Right atrium auricular region (tissue), 2 donors: Measurements from ENCODE around the gene VWDE. TPM values are rescaled to one million over a fixed set of nuclear protein-coding genes. Genes with fewer than 3 reads are reported as not detected.

ENCODE experiments used
- DNase-seq: peaks from one replicate; pipeline ENCODE4 v3.0.0-alpha.2; 2019; ENCODE audit warnings: low spot score
- H3K27ac ChIP-seq, 2 donors: fragments of 200-600 bp; sonication (generic); 1 replicate in 1 of 2; 2 replicates in 1 of 2; pipeline ENCODE4 v1.5.1; 2016 to 2019
- H3K27me3 ChIP-seq, 2 donors: fragments of 200-600 bp; sonication (generic); one replicate each; pipeline versions ENCODE4 v1.5.1 to v1.6.0; 2017 to 2019
- H3K36me3 ChIP-seq: fragments of 200-600 bp; sonication (generic); one replicate; pipeline ENCODE4 v1.5.1; 2016
- H3K4me1 ChIP-seq, 2 donors: fragments of 200-600 bp; sonication (generic); one replicate each; pipeline versions ENCODE4 v1.5.1 to v1.6.0; 2017 to 2019
- H3K4me3 ChIP-seq, 2 donors: fragments of 200-600 bp; sonication (generic); 1 replicate in 1 of 2; 2 replicates in 1 of 2; pipeline ENCODE4 v1.5.1; 2017 to 2019; ENCODE audit warnings: mild to moderate bottlenecking in 1 of 2, moderate library complexity in 1 of 2
- H3K9me3 ChIP-seq, 2 donors: fragments of 200-600 bp; sonication (generic); one replicate each; pipeline ENCODE4 v1.5.1; 2019
- total RNA-seq, 2 donors: library from RNA; depleted of rRNA; stranded (reverse); fragments of >200 nt; gene quantifications; one replicate each; pipeline ENCODE4 v1.1.0, GENCODE V29; 2016
- TF ChIP-seq, protein P1 (sequence below), 2 donors: fragments of 200-600 bp; sonication (generic); IDR thresholded peaks; one replicate each; pipeline ENCODE4 v1.5.1; 2019; ENCODE audit warnings: antibody characterized with exemption in 2 of 2

Gene VWDE
- total RNA-seq, 2 donors from 2014 or later, result 4.0 to 14.4 TPM

DNA sequence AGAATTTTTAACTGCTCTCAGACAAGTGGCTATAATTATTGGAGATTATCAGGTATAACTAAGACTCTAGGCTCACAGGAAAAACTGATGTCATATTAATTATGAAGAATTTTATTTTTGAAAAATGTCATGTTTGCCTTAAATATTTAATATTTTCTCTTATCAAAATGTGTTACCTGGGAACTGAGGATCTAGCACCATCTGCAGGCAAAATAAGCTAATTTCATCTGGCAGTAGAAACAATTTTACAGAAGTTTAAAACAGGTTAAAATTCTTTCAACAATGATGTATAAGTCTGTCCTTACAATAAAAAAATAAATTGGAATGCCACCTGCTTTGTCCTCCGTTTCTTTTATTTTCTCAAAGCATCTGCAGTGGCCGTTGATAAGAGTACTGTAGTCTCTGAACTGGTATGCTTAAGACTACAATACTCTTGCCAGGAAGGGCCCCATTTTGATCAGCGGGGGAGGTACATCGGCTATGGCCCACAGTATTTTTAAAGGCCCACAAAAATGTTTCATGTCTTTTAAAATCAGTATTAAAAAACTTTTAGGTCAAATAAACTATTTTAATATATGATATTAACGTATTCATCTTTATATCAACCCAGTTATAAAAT, 81.3 kb downstream of the VWDE start:
- no peaks in the 10 kb centered on the region for H3K9me3 ChIP-seq
- DNase-seq, result no peak
- H3K4me3 ChIP-seq, result no peak overlapping the region
- H3K36me3 ChIP-seq, result no peaks in the 10 kb centered on the region
- H3K27me3 ChIP-seq, result no peaks in the 10 kb centered on the region
- TF ChIP-seq, protein P1, sequence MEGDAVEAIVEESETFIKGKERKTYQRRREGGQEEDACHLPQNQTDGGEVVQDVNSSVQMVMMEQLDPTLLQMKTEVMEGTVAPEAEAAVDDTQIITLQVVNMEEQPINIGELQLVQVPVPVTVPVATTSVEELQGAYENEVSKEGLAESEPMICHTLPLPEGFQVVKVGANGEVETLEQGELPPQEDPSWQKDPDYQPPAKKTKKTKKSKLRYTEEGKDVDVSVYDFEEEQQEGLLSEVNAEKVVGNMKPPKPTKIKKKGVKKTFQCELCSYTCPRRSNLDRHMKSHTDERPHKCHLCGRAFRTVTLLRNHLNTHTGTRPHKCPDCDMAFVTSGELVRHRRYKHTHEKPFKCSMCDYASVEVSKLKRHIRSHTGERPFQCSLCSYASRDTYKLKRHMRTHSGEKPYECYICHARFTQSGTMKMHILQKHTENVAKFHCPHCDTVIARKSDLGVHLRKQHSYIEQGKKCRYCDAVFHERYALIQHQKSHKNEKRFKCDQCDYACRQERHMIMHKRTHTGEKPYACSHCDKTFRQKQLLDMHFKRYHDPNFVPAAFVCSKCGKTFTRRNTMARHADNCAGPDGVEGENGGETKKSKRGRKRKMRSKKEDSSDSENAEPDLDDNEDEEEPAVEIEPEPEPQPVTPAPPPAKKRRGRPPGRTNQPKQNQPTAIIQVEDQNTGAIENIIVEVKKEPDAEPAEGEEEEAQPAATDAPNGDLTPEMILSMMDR (IDR thresholded peaks at IDR 0.05), result peak; percentile 16 to 73
- H3K4me1 ChIP-seq, result no peaks in the 10 kb centered on the region
- H3K27ac ChIP-seq, result no peak overlapping the region

DNA sequence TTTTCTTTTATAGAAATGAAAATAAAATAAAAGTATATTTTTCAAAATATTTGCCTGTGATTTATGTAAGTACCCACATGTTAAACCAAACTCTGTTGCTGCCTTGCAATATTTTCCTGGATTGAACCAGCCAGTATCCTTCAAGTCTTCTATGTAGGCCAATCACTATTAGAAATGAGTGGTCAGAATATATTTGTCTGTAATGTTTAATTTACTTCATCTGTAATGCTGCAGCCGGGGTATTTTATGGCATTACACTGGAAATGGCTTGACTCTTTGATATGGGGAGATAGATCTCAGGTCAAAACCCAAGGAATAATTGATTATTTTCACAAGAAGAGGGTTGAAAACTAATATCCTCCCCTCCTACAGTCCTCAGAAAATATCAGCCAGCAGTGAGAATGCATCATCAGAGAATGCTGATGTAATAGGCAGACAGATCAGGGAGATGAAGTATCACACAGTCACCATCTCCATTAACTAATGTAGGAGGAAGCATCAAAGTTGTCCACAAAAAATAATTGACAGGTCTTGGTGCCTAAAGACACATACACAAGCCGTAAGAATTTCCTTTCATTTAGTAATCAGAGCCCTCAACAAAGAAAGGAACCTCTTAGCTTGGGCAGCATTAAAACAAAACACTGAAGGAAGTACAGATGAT, 82.5 kb downstream of the VWDE start:
- TF ChIP-seq, protein P1 (IDR thresholded peaks at IDR 0.05), result no peak

DNA sequence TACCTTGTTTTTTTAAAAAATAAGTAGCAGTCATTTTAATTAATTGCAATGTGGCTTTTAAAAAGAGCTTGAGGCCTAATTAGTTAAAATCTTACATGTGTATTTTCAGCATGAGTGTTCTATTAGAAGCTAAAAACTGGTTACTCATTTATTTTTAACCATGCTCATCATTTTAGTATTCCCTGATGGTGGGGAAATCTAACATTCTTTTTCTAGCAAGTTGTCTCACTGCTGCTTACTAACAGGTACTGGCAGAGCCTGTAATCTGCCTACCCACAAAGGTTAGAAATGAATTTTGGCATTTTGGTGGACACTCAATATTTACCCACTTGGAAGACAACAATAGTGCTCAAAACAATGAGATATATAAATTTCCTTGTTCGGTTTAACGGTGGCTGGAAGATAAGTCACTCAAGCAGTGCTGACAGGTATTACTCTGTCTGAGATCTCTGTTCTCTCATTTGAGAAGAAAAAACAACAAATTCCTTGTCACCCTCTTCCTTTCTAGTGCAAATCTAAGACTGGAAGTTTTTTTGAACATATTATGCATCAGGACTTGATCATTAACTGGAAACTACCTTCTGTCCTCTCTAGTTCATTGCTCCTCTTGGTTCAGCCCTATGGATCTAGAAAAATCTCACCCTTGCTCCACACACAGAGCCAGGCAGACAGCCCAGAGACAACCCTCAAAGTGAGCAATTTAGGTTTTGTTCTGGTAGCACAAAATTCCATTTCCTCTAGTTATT, 83.3 kb downstream of the VWDE start:
- no peak for DNase-seq
- no peak overlapping the region for H3K27ac ChIP-seq
- no peaks in the 10 kb centered on the region for H3K27me3 ChIP-seq
- no peaks in the 10 kb centered on the region for H3K9me3 ChIP-seq
- H3K4me1 ChIP-seq, result no peaks in the 10 kb centered on the region
- no peak overlapping the region for H3K4me3 ChIP-seq
- no peaks in the 10 kb centered on the region for H3K36me3 ChIP-seq
- TF ChIP-seq, protein P1 (IDR thresholded peaks at IDR 0.05), result no peak

More for the DNA sequence above, 82.5 kb downstream of the VWDE start:
- no peaks in the 10 kb centered on the region for H3K36me3 ChIP-seq
- H3K9me3 ChIP-seq, result no peaks in the 10 kb centered on the region
- H3K27me3 ChIP-seq, result no peaks in the 10 kb centered on the region
- no peaks in the 10 kb centered on the region for H3K4me1 ChIP-seq
- no peak overlapping the region for H3K27ac ChIP-seq
- DNase-seq, result no peak
- no peak overlapping the region for H3K4me3 ChIP-seq

DNA sequence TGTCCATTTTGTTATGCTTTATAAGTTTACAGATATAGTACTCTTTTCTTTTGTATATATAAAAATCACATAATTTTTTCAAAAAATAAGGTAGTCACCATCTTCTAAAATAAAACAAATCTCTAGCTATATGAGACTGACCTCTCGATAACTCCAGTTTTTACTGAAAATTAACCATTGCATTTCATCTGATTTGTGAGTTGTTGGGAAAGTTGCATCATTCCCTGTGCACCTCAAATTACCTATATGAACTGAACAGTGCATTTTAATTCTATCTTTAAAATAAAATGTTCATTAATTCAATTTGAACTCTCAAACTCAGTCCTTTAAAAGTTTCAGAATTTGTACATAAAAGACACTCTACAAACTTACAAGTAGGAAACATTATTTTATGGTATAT, 86.0 kb downstream of the VWDE start:
- TF ChIP-seq, protein P1 (IDR thresholded peaks at IDR 0.05), result no peak
- Histone ChIP-seq H3K4me1 (no peaks in the 10 kb centered on the region), H3K27ac (no peak overlapping the region), H3K4me3 (no peak overlapping the region), H3K9me3 (no peaks in the 10 kb centered on the region), H3K36me3 (no peaks in the 10 kb centered on the region), H3K27me3 (no peaks in the 10 kb centered on the region)
- no peak for DNase-seq

DNA sequence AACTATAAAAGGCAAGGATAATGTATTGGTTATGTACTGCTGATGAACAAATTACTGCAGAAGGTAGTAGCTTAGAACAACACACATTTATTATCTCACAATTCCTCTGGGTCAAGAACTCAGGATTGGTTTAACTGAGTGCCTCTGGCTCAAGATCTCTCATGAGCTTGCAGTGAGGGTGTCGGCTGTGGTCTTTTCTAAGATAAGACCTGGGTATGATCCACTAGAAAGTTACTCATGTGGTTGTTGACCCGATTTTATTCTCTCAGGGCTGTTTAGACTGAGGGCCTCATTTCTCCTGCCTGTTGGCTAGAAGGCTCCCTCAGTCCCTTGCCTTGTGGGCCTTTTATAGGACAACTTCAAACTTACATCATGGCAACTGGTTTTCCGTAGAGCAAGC, 86.7 kb downstream of the VWDE start:
- no peaks in the 10 kb centered on the region for H3K9me3 ChIP-seq
- TF ChIP-seq, protein P1 (IDR thresholded peaks at IDR 0.05), result no peak
- H3K27ac ChIP-seq, result no peak overlapping the region
- H3K4me3 ChIP-seq, result no peak overlapping the region
- no peaks in the 10 kb centered on the region for H3K4me1 ChIP-seq
- no peaks in the 10 kb centered on the region for H3K27me3 ChIP-seq
- no peak for DNase-seq
- no peaks in the 10 kb centered on the region for H3K36me3 ChIP-seq
